IPS DF 6.9 (cell line): ENCODE results near the gene ARRDC5.
"Not testable (repeated sequence)": the region's sequence is repeated elsewhere in the genome, so short reads cannot be mapped to it uniquely, and the experiment has no call there.

Source experiments
- DNase-seq: peaks from one replicate; pipeline ENCODE4 v3.0.0-alpha.2; 2013; ENCODE audit warnings: low read depth, low spot score
- H3K27ac ChIP-seq: one replicate; pipeline ENCODE4 v1.5.1; 2013; ENCODE audit warnings: low read length, control low read depth
- H3K27me3 ChIP-seq: 2 replicates; pipeline ENCODE4 v1.6.1; 2013; ENCODE audit warnings: mild to moderate bottlenecking, low read length; ENCODE audit not compliant: control insufficient read depth, insufficient read depth
- H3K36me3 ChIP-seq: 2 replicates; pipeline ENCODE4 v1.6.1; 2013; ENCODE audit warnings: low read length; ENCODE audit not compliant: control insufficient read depth, insufficient read depth
- H3K4me1 ChIP-seq: 2 replicates; pipeline ENCODE4 v1.6.1; 2013; ENCODE audit warnings: low read length; ENCODE audit not compliant: control insufficient read depth, insufficient read depth
- H3K4me3 ChIP-seq: 2 replicates; pipeline ENCODE4 v1.5.1; 2013; ENCODE audit warnings: mild to moderate bottlenecking, low read length
- H3K9me3 ChIP-seq: 2 replicates; pipeline ENCODE4 v1.6.1; 2013; ENCODE audit warnings: low read length, inconsistent platforms; ENCODE audit not compliant: control insufficient read depth, insufficient read depth
- WGBS: extraction: QIAGEN DNeasy Blood & Tissue Kit; methylation state at CpG from one replicate; pipeline ENCODE4 v1.1.7; 2013; ENCODE audit warnings: mixed read lengths, missing lambda C conversion rate; ENCODE audit not compliant: insufficient read length, insufficient coverage; 5-methylcytosine and 5-hydroxymethylcytosine counted together

ARRDC5 gene

GRCh38 chr19:4902796-4903195 lies at the start of gene ARRDC5:
ARRDC5 (minus strand) TSS chr19:4902896; CDS start chr19:4902825, 71 bp downstream.
- Histone ChIP-seq H3K27ac (no peak within 1 kb of the TSS), H3K9me3 (no peaks in the 10 kb centered on the region), H3K36me3 (no peaks in the 10 kb centered on the region), H3K4me1 (no peaks in the 10 kb centered on the region), H3K27me3 (no peaks in the 10 kb centered on the region), H3K4me3 (no peak within 1 kb of the TSS)
- no CpG with 5 or more reads among the region's 7 CpGs for WGBS
- no peak for DNase-seq

GRCh38 chr19:4951656-4952055 lies 49.0 kb upstream of the ARRDC5 start:
- H3K36me3 ChIP-seq, result peaks cover 27% of the 10 kb centered on the region
- DNase-seq, result no peak
- H3K27ac ChIP-seq, result no peak overlapping the region
- H3K9me3 ChIP-seq, result no peaks in the 10 kb centered on the region
- H3K4me1 ChIP-seq, result no peaks in the 10 kb centered on the region
- H3K4me3 ChIP-seq, result no peak overlapping the region
- WGBS, result no CpG with 5 or more reads among the region's 11 CpGs
- H3K27me3 ChIP-seq, result no peaks in the 10 kb centered on the region

GRCh38 chr19:4950650-4951049 lies 48.0 kb upstream of the ARRDC5 start:
- WGBS, result no CpG with 5 or more reads among the region's 23 CpGs
- H3K36me3 ChIP-seq, result peaks cover 27% of the 10 kb centered on the region
- not testable (repeated sequence) for DNase-seq, H3K27me3 ChIP-seq, H3K4me3 ChIP-seq, H3K9me3 ChIP-seq, H3K4me1 ChIP-seq, H3K27ac ChIP-seq

GRCh38 chr19:4941638-4942169 lies 39.0 kb upstream of the ARRDC5 start:
- H3K4me1 ChIP-seq, H3K4me3 ChIP-seq, H3K9me3 ChIP-seq, H3K27ac ChIP-seq, DNase-seq, H3K27me3 ChIP-seq: not testable (repeated sequence)
- WGBS, result no CpG with 5 or more reads among the region's 35 CpGs
- H3K36me3 ChIP-seq, result peaks cover 31% of the 10 kb centered on the region

DNA sequence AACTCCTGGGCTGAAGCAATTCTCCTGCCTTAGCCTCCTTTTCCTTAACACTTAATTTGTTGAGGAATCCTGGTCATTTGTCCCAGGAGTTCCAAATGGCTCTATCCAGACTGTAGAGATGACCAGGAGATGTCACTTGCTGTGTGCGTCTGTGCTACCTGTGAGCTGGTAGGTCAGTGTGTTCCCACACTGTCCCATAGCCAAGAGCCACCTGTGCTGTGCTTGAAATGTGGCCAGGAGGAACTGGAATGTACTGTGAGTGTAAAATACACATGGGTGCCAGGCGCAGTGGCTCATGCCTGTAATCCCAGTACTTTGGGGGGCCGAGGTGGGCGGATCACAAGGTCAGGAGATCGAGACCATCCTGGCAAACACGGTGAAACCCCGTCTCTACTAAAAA lies 36.8 kb upstream of the ARRDC5 start:
- no peaks in the 10 kb centered on the region for H3K27me3 ChIP-seq
- no peak overlapping the region for H3K27ac ChIP-seq
- no CpG with 5 or more reads among the region's 7 CpGs for WGBS
- H3K9me3 ChIP-seq, result no peaks in the 10 kb centered on the region
- H3K36me3 ChIP-seq, result peaks cover 25% of the 10 kb centered on the region
- no peak for DNase-seq
- no peak overlapping the region for H3K4me3 ChIP-seq
- H3K4me1 ChIP-seq, result no peaks in the 10 kb centered on the region

DNA sequence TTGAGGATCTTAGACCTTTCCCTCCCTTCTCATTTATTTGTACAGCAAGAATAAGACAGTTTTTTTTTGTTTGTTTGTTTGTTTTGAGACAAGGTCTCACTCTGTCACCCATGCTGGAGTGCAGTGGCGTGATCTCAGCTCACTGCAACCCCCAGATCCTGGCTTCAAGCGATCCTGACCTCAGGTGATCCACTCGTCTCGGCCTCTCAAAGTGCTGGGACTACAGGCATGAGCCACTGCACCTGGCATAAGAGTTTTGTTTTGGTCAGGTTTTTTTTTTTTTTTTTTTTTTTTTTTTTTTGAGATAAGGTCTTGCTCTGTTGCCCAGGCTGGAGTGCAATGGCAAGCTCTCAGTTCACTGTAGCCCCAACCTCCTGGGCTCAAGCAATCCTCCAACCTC lies 35.8 kb upstream of the ARRDC5 start:
- H3K9me3 ChIP-seq, H3K27me3 ChIP-seq, H3K27ac ChIP-seq, H3K4me3 ChIP-seq, DNase-seq, H3K4me1 ChIP-seq: not testable (repeated sequence)
- peaks cover 21% of the 10 kb centered on the region for H3K36me3 ChIP-seq
- no CpG with 5 or more reads among the region's 4 CpGs for WGBS

DNA sequence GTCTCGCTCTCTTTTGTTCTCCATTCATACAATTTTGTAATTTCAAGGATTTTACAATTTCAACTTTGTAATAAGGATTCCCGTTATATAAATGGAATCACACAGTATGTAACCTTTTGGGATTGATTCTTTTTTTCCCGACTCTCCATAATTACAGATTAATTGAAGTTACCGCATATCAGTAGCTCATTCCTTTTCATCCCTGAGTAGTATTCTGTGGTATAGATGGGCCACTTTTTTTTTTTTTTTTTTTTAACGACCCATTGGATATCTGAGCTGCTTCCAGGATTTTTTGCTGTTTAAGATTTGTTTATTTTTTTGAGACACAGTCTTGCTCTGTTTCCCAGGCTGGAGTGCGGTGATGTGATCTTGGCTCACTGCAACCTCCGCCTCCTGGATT lies 34.4 kb upstream of the ARRDC5 start:
- no peaks in the 10 kb centered on the region for H3K9me3 ChIP-seq
- no peak for DNase-seq
- no peak overlapping the region for H3K4me3 ChIP-seq
- no peaks in the 10 kb centered on the region for H3K27me3 ChIP-seq
- no peaks in the 10 kb centered on the region for H3K4me1 ChIP-seq
- no peak overlapping the region for H3K27ac ChIP-seq
- WGBS, result no CpG with 5 or more reads among the region's 7 CpGs
- peaks cover 25% of the 10 kb centered on the region for H3K36me3 ChIP-seq

DNA sequence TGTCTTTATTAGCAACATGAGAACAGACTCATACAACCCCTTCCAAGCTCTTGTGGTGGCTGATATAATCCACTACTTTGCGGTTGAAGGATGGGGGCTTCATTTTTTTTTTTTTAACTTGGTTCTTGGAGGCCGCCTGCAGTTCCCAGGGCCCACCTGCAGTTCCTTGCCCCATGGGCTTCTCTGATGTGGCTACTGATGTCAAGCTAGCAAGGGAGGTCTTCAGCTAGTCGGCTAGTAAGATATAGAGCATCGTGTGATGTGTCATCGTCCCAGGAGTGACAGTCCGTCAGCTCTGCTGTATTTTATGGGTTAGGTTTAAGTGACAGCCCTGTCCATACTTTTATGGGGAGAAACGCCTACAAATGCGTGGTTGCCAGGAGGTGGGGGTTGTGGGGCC lies 32.7 kb upstream of the ARRDC5 start:
- no CpG with 5 or more reads among the region's 8 CpGs for WGBS
- H3K4me3 ChIP-seq, result no peak overlapping the region
- no peaks in the 10 kb centered on the region for H3K4me1 ChIP-seq
- no peaks in the 10 kb centered on the region for H3K9me3 ChIP-seq
- H3K27ac ChIP-seq, result no peak overlapping the region
- no peaks in the 10 kb centered on the region for H3K27me3 ChIP-seq
- peaks cover 25% of the 10 kb centered on the region for H3K36me3 ChIP-seq
- DNase-seq, result no peak

GRCh38 chr19:4933528-4933927 lies 30.8 kb upstream of the ARRDC5 start:
- no peak for DNase-seq
- Histone ChIP-seq H3K4me1 (no peaks in the 10 kb centered on the region), H3K27me3 (no peaks in the 10 kb centered on the region), H3K36me3 (peaks cover 33% of the 10 kb centered on the region), H3K27ac (no peak overlapping the region), H3K4me3 (no peak overlapping the region), H3K9me3 (no peaks in the 10 kb centered on the region)
- WGBS, result no CpG with 5 or more reads among the region's 7 CpGs

- Histone ChIP-seq H3K36me3 (peaks cover 33% of the 10 kb centered on the region), H3K27ac (no peak overlapping the region)
Measured at GRCh38 chr19:4932711-4933110, 30.0 kb upstream of the ARRDC5 start.

DNA sequence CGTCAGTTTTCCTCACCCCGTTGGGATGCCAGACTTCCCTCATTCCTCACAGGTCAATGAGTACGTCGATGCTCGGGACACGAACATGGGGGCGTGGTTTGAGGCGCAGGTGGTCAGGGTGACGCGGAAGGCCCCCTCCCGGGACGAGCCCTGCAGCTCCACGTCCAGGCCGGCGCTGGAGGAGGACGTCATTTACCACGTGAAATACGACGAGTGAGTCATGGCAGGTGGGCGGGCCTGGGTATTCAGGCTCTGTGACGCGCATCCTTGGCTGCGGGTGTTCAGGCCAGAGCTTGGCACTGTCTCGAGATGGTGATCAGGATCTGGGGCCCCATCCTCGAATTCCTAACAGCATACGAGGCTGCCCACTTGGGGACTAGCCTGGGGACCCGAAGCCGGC lies 28.0 kb upstream of the ARRDC5 start:
- peaks cover 29% of the 10 kb centered on the region for H3K36me3 ChIP-seq
- WGBS, result no CpG with 5 or more reads among the region's 28 CpGs
- no peaks in the 10 kb centered on the region for H3K27me3 ChIP-seq
- no peaks in the 10 kb centered on the region for H3K9me3 ChIP-seq
- no peak overlapping the region for H3K4me3 ChIP-seq
- DNase-seq, result no peak
- H3K27ac ChIP-seq, result no peak overlapping the region
- H3K4me1 ChIP-seq, result 0 out of 2 replicates have a peak, but pooled peaks cover 4% of the 10 kb centered on the region

More at GRCh38 chr19:4932711-4933110, 30.0 kb upstream of the ARRDC5 start:
- H3K4me3 ChIP-seq, result no peak overlapping the region
- 0 out of 2 replicates have a peak, but pooled peaks cover under 1% of the 10 kb centered on the region for H3K4me1 ChIP-seq
- no CpG with 5 or more reads among the region's 32 CpGs for WGBS
- H3K27me3 ChIP-seq, result no peaks in the 10 kb centered on the region
- H3K9me3 ChIP-seq, result no peaks in the 10 kb centered on the region
- DNase-seq, result no peak
